Activated CD8-positive, alpha-beta T cell treated with anti-CD3 and anti-CD28 coated beads, Interleukin-2, amount 10 ng/mL, durations not matched to agents 7 days and 5 days (primary cell): ENCODE measurements around the gene BCO2. TPM values are rescaled to one million over a fixed set of nuclear protein-coding genes. Genes with fewer than 3 reads are reported as not detected.
"Not testable (repeated sequence)": the region's sequence is repeated elsewhere in the genome, so short reads cannot be mapped to it uniquely, and the experiment has no call there.

Experiments used
- ATAC-seq: fragments of 150-1000 bp; cut with Tn5 transposase; one replicate; pipeline ENCODE4 v1.10.0; 2021; ENCODE audit warnings: moderate library complexity
- CTCF ChIA-PET: fragments of 350-600 bp; sonication (Branson Sonifier 250); formaldehyde crosslinking; loops from one replicate; lab custom pipeline; 2021; ENCODE audit warnings: antibody characterized with exemption; lab: Charles Lee
- POLR2A ChIA-PET: fragments of 350-600 bp; sonication (Branson Sonifier 250); formaldehyde crosslinking; loops from one replicate; lab custom pipeline; 2021; ENCODE audit warnings: antibody characterized with exemption; lab: Charles Lee
- DNase-seq: peaks from one replicate; pipeline ENCODE4 v3.0.0-alpha.2; 2020
- H3K27ac Mint-ChIP-seq: one replicate; pipeline ENCODE4 v1.8.0; 2021; ENCODE audit warnings: mild to moderate bottlenecking, mixed read lengths
- H3K27me3 Mint-ChIP-seq: one replicate; pipeline ENCODE4 v1.8.0; 2021; ENCODE audit warnings: low read depth, mixed read lengths
- H3K36me3 Mint-ChIP-seq: one replicate; pipeline ENCODE4 v1.8.0; 2021; ENCODE audit warnings: low read depth, mixed read lengths
- H3K4me1 Mint-ChIP-seq: one replicate; pipeline ENCODE4 v1.8.0; 2021; ENCODE audit warnings: low read depth, mixed read lengths
- H3K4me3 Mint-ChIP-seq: one replicate; pipeline ENCODE4 v1.8.0; 2021; ENCODE audit warnings: mild to moderate bottlenecking, mixed read lengths
- H3K9me3 Mint-ChIP-seq: one replicate; pipeline ENCODE4 v1.8.0; 2022; ENCODE audit warnings: mixed read lengths; ENCODE audit not compliant: insufficient read depth
- total RNA-seq, 2 experiments: library from RNA; stranded (reverse); gene quantifications; one replicate each; pipeline ENCODE4 v1.2.3, GENCODE V29; 2021

The BCO2 gene
- total RNA-seq, 2 experiments from 2014 or later, result 1.3 to 1.9 TPM

GRCh38 chr11:112173152-112173551 is 2.2 kb upstream of the BCO2 start:
- no peak for ATAC-seq
- H3K9me3 Mint-ChIP-seq, result no peaks in the 10 kb centered on the region
- no peak overlapping the region for H3K4me3 Mint-ChIP-seq
- peaks cover 14% of the 10 kb centered on the region for H3K27me3 Mint-ChIP-seq
- DNase-seq, result no peak
- no peaks in the 10 kb centered on the region for H3K36me3 Mint-ChIP-seq
- H3K4me1 Mint-ChIP-seq, result peaks cover 12% of the 10 kb centered on the region
- POLR2A ChIA-PET, result no interaction called here
- H3K27ac Mint-ChIP-seq, result no peak overlapping the region
- CTCF ChIA-PET, result no interaction called here

GRCh38 chr11:112175599-112175952 is 264 bp downstream of the BCO2 start:
- ATAC-seq, result no peak
- CTCF ChIA-PET, result interaction anchor here (0.5 to 2.5 kb wide), 15 partner anchors 8 to 578 kb away, joined by 3 to 13 read pairs (median 3); partner anchors contain the start of genes SDHD, TEX12 and TIMM8B

GRCh38 chr11:112176077-112176476 is 765 bp downstream of the BCO2 start:
- no peaks in the 10 kb centered on the region for H3K36me3 Mint-ChIP-seq
- CTCF ChIA-PET, result interaction anchor here (0.9 to 2.5 kb wide), 6 partner anchors 13 to 89 kb away, joined by 3 to 13 read pairs (median 5); partner anchors contain the start of genes SDHD and TIMM8B
- no peak overlapping the region for H3K27ac Mint-ChIP-seq
- peaks cover 19% of the 10 kb centered on the region for H3K4me1 Mint-ChIP-seq
- H3K4me3 Mint-ChIP-seq, result no peak overlapping the region
- ATAC-seq (no peak), DNase-seq (no peak)
- H3K27me3 Mint-ChIP-seq, result peaks cover 23% of the 10 kb centered on the region
- H3K9me3 Mint-ChIP-seq, result no peaks in the 10 kb centered on the region
- POLR2A ChIA-PET, result no interaction called here

More at GRCh38 chr11:112175599-112175952, 264 bp downstream of the BCO2 start:
- H3K27me3 Mint-ChIP-seq, result peaks cover 23% of the 10 kb centered on the region
- H3K36me3 Mint-ChIP-seq, result no peaks in the 10 kb centered on the region
- no peak for DNase-seq
- POLR2A ChIA-PET, result no interaction called here
- peaks cover 19% of the 10 kb centered on the region for H3K4me1 Mint-ChIP-seq
- no peaks in the 10 kb centered on the region for H3K9me3 Mint-ChIP-seq
- no peak overlapping the region for H3K27ac Mint-ChIP-seq
- H3K4me3 Mint-ChIP-seq, result no peak overlapping the region

GRCh38 chr11:112177589-112177988 is 2.3 kb downstream of the BCO2 start:
- POLR2A ChIA-PET, result no interaction called here
- no peaks in the 10 kb centered on the region for H3K36me3 Mint-ChIP-seq
- no peak overlapping the region for H3K27ac Mint-ChIP-seq
- no peak for ATAC-seq
- H3K4me3 Mint-ChIP-seq, result no peak overlapping the region
- DNase-seq, result no peak
- H3K4me1 Mint-ChIP-seq, result peaks cover 19% of the 10 kb centered on the region
- H3K9me3 Mint-ChIP-seq, result no peaks in the 10 kb centered on the region
- H3K27me3 Mint-ChIP-seq, result peaks cover 23% of the 10 kb centered on the region
- CTCF ChIA-PET, result interaction anchor here (0.6 kb wide), 1 partner anchor 102 kb away, joined by 3 read pairs; no protein-coding TSS in a partner anchor

- H3K4me1 Mint-ChIP-seq, result peaks cover 19% of the 10 kb centered on the region
- H3K4me3 Mint-ChIP-seq, result no peak overlapping the region
- no peaks in the 10 kb centered on the region for H3K36me3 Mint-ChIP-seq
- no peak for ATAC-seq
- ChIA-PET POLR2A (no interaction called here), CTCF (no interaction called here)
- H3K27me3 Mint-ChIP-seq, result peaks cover 23% of the 10 kb centered on the region
- no peak for DNase-seq
- no peak overlapping the region for H3K27ac Mint-ChIP-seq
- H3K9me3 Mint-ChIP-seq, result no peaks in the 10 kb centered on the region
These were observed 3.1 kb downstream of the BCO2 start for GRCh38 chr11:112178428-112178827.

GRCh38 chr11:112178936-112179335 is 3.6 kb downstream of the BCO2 start:
- CTCF ChIA-PET, result no interaction called here
- DNase-seq (no peak), ATAC-seq (no peak)
- Mint-ChIP-seq H3K9me3 (no peaks in the 10 kb centered on the region), H3K27ac (no peak overlapping the region), H3K27me3 (peaks cover 23% of the 10 kb centered on the region), H3K36me3 (no peaks in the 10 kb centered on the region), H3K4me1 (peaks cover 19% of the 10 kb centered on the region), H3K4me3 (no peak overlapping the region)
- POLR2A ChIA-PET, result no interaction called here

- POLR2A ChIA-PET, result no interaction called here
- ATAC-seq (no peak), DNase-seq (no peak)
- H3K36me3 Mint-ChIP-seq, result no peaks in the 10 kb centered on the region
- no peak overlapping the region for H3K27ac Mint-ChIP-seq
- H3K4me3 Mint-ChIP-seq, result no peak overlapping the region
- H3K4me1 Mint-ChIP-seq, result peaks cover 18% of the 10 kb centered on the region
- no peaks in the 10 kb centered on the region for H3K9me3 Mint-ChIP-seq
- CTCF ChIA-PET, result no interaction called here
- peaks cover 23% of the 10 kb centered on the region for H3K27me3 Mint-ChIP-seq
These were observed 4.3 kb downstream of the BCO2 start for GRCh38 chr11:112179601-112180000.

GRCh38 chr11:112182867-112183266 is 7.6 kb downstream of the BCO2 start:
- no peak for ATAC-seq
- H3K4me1 Mint-ChIP-seq, result peaks cover 7% of the 10 kb centered on the region
- H3K36me3 Mint-ChIP-seq, result no peaks in the 10 kb centered on the region
- CTCF ChIA-PET, result no interaction called here
- H3K27ac Mint-ChIP-seq, result no peak overlapping the region
- POLR2A ChIA-PET, result no interaction called here
- H3K9me3 Mint-ChIP-seq, result no peaks in the 10 kb centered on the region
- H3K27me3 Mint-ChIP-seq, result peaks cover 15% of the 10 kb centered on the region
- no peak overlapping the region for H3K4me3 Mint-ChIP-seq
- DNase-seq, result no peak

- CTCF ChIA-PET, result no interaction called here
- H3K27me3 Mint-ChIP-seq, result peaks cover 5% of the 10 kb centered on the region
- ATAC-seq, result no peak
- no peak overlapping the region for H3K27ac Mint-ChIP-seq
- H3K4me1 Mint-ChIP-seq, result no peaks in the 10 kb centered on the region
- DNase-seq, result no peak
- POLR2A ChIA-PET, result interaction anchor here (0.6 kb wide), 1 partner anchor 108 kb away, joined by 4 read pairs; no protein-coding TSS in a partner anchor
- no peaks in the 10 kb centered on the region for H3K9me3 Mint-ChIP-seq
- H3K36me3 Mint-ChIP-seq, result no peaks in the 10 kb centered on the region
- H3K4me3 Mint-ChIP-seq, result no peak overlapping the region
These were observed 10.6 kb downstream of the BCO2 start for GRCh38 chr11:112185883-112186282.

GRCh38 chr11:112186304-112186703 is 11.0 kb downstream of the BCO2 start:
- Mint-ChIP-seq H3K4me3 (no peak overlapping the region), H3K4me1 (no peaks in the 10 kb centered on the region), H3K9me3 (no peaks in the 10 kb centered on the region), H3K27me3 (peaks cover 5% of the 10 kb centered on the region), H3K27ac (no peak overlapping the region), H3K36me3 (no peaks in the 10 kb centered on the region)
- POLR2A ChIA-PET, result interaction anchor here (0.6 kb wide), 1 partner anchor 108 kb away, joined by 4 read pairs; no protein-coding TSS in a partner anchor
- ATAC-seq (no peak), DNase-seq (no peak)
- CTCF ChIA-PET, result no interaction called here

- H3K36me3 Mint-ChIP-seq, H3K4me3 Mint-ChIP-seq, H3K9me3 Mint-ChIP-seq, CTCF ChIA-PET, H3K4me1 Mint-ChIP-seq, POLR2A ChIA-PET, ATAC-seq, DNase-seq, H3K27ac Mint-ChIP-seq: not testable (repeated sequence)
- peaks cover 11% of the 10 kb centered on the region for H3K27me3 Mint-ChIP-seq
These were observed 19.8 kb downstream of the BCO2 start for GRCh38 chr11:112195113-112195512.

GRCh38 chr11:112195951-112196351 is 20.6 kb downstream of the BCO2 start:
- no peaks in the 10 kb centered on the region for H3K4me1 Mint-ChIP-seq
- no peak for DNase-seq
- ATAC-seq, result no peak
- no peak overlapping the region for H3K27ac Mint-ChIP-seq
- ChIA-PET CTCF (interaction anchor here (0.8 to 1.9 kb wide), 2 partner anchors 12 to 23 kb away, joined by 3 to 5 read pairs; no protein-coding TSS in a partner anchor), POLR2A (no interaction called here)
- no peaks in the 10 kb centered on the region for H3K9me3 Mint-ChIP-seq
- H3K4me3 Mint-ChIP-seq, result no peak overlapping the region
- H3K36me3 Mint-ChIP-seq, result no peaks in the 10 kb centered on the region
- H3K27me3 Mint-ChIP-seq, result peaks cover 11% of the 10 kb centered on the region
